ENCODE results near the gene EFNA4.

The EFNA4 gene

GRCh38 chr1:155075535-155075934 lies 12.0 kb downstream of the EFNA4 start:
- no peak for FAIRE-seq
- no peak for DNase-seq (ENCODE audit: insufficient read length, low spot score)
- TF ChIP-seq CTCF (IDR thresholded peaks at IDR 0.05; ENCODE audit: insufficient read depth, missing control alignments) = no peak

GRCh38 chr1:155076371-155076770 lies 12.8 kb downstream of the EFNA4 start:
- no peak for DNase-seq (ENCODE audit: insufficient read length, low spot score)
- FAIRE-seq = no peak
- TF ChIP-seq CTCF (IDR thresholded peaks at IDR 0.05; ENCODE audit: insufficient read depth, missing control alignments) = no peak

GRCh38 chr1:155077346-155077745 lies 13.8 kb downstream of the EFNA4 start:
- DNase-seq (ENCODE audit: insufficient read length, low spot score) = no peak
- no peak for FAIRE-seq
- no peak for TF ChIP-seq CTCF (IDR thresholded peaks at IDR 0.05; ENCODE audit: insufficient read depth, missing control alignments)

GRCh38 chr1:155077758-155078445 lies 14.4 kb downstream of the EFNA4 start:
- DNase-seq (ENCODE audit: insufficient read length, low spot score) (no peak), FAIRE-seq (no peak)

DNA sequence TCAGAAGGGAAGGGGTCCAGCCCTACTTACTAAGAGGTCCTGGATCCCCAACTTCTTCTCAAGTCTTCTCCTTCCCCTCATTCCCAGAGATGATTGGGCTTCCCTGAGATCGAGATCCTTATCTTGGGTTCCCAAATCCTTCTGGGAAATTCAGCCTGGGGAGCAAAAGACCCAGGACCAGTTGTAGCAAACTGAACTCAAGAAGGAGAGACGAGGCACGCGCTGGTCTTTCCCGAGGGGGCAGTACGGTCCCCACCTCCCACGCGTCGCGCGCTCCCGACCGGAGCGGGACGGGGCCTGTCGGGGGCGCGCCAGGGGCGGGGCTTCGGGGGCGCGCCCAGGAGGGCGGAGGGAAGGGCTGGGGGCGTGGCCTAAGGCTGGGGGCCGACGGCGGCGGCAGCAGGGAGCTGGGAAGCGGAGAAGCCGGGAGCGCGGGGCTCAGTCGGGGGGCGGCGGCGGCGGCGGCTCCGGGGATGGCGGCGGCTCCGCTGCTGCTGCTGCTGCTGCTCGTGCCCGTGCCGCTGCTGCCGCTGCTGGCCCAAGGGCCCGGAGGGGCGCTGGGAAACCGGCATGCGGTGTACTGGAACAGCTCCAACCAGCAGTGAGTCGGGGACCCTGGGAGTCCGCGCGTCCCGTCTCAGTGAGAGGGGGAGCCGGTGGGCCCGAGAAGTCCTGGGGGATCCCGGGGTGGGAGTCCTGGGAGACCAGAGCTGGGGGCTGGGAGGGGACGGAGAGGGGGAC lies 15.1 kb downstream of the EFNA4 start, which contains the start of gene EFNA3:
TSS of gene EFNA3 (plus strand) at position 369 of the 741 bp plus-strand sequence. CDS start at position 474, 105 bp downstream.
- FAIRE-seq = no peak
- no peak for TF ChIP-seq CTCF (IDR thresholded peaks at IDR 0.05; ENCODE audit: insufficient read depth, missing control alignments)
- DNase-seq (ENCODE audit: insufficient read length, low spot score) = peak; percentile 99

More at GRCh38 chr1:155077758-155078445, 14.4 kb downstream of the EFNA4 start:
- no peak for TF ChIP-seq CTCF (IDR thresholded peaks at IDR 0.05; ENCODE audit: insufficient read depth, missing control alignments)

- DNase-seq (ENCODE audit: insufficient read length, low spot score) = no peak
- TF ChIP-seq CTCF (IDR thresholded peaks at IDR 0.05; ENCODE audit: insufficient read depth, missing control alignments) = no peak
- no peak for FAIRE-seq
Observed at GRCh38 chr1:155079210-155079486, 15.6 kb downstream of the EFNA4 start.

Data from D721Med (cell line).